IMR-90 (cell line): ENCODE measurements around the gene SLC6A6.

Experiments used
- FOS ChIP-seq: fragments of 150-350 bp; IDR thresholded peaks from 2 replicates; pipeline ENCODE4 v1.6.1; 2016; ENCODE audit warnings: low read depth, low read length
- MAZ ChIP-seq: IDR thresholded peaks from 2 replicates; pipeline ENCODE4 v1.6.1; 2012; ENCODE audit warnings: low read depth, mild to moderate bottlenecking, low read length, improper control_type of control experiment, moderate library complexity, borderline replicate concordance
- MXI1 ChIP-seq: IDR thresholded peaks from 2 replicates; pipeline ENCODE4 v1.6.1; 2012; ENCODE audit warnings: low read depth, mild to moderate bottlenecking, low read length, moderate library complexity, borderline replicate concordance
- NFE2L2 ChIP-seq: fragments of 150-350 bp; IDR thresholded peaks from 2 replicates; pipeline ENCODE4 v1.6.1; 2016; ENCODE audit warnings: low read depth, mild to moderate bottlenecking, low read length
- POLR2A ChIP-seq: IDR thresholded peaks from 2 replicates; pipeline ENCODE4 v1.6.1; 2012; ENCODE audit warnings: mild to moderate bottlenecking, low read depth, low read length
- RAD21 ChIP-seq: IDR thresholded peaks from 2 replicates; pipeline ENCODE4 v1.6.1; 2012; ENCODE audit warnings: low read length, improper control_type of control experiment
- SMC3 ChIP-seq: fragments of 150-350 bp; IDR thresholded peaks from 2 replicates; pipeline ENCODE4 v1.6.1; 2016; ENCODE audit warnings: low read depth, mild to moderate bottlenecking, antibody characterized with exemption, low read length, moderate library complexity
- TF ChIP-seq, protein P1 (sequence below): conservative IDR thresholded peaks from 2 replicates; pipeline ENCODE4 v1.5.1; 2012; ENCODE audit warnings: mild to moderate bottlenecking, low read depth, low read length, improper control_type of control experiment
- TF ChIP-seq, protein P2 (sequence below): fragments of 150-350 bp; IDR thresholded peaks from 2 replicates; pipeline ENCODE4 v1.6.1; 2017; ENCODE audit warnings: mild to moderate bottlenecking, antibody characterized with exemption, low read length, low read depth

GRCh38 chr3:14424711-14425580 lies 22.5 kb downstream of the SLC6A6 start:
- TF ChIP-seq, protein P1, sequence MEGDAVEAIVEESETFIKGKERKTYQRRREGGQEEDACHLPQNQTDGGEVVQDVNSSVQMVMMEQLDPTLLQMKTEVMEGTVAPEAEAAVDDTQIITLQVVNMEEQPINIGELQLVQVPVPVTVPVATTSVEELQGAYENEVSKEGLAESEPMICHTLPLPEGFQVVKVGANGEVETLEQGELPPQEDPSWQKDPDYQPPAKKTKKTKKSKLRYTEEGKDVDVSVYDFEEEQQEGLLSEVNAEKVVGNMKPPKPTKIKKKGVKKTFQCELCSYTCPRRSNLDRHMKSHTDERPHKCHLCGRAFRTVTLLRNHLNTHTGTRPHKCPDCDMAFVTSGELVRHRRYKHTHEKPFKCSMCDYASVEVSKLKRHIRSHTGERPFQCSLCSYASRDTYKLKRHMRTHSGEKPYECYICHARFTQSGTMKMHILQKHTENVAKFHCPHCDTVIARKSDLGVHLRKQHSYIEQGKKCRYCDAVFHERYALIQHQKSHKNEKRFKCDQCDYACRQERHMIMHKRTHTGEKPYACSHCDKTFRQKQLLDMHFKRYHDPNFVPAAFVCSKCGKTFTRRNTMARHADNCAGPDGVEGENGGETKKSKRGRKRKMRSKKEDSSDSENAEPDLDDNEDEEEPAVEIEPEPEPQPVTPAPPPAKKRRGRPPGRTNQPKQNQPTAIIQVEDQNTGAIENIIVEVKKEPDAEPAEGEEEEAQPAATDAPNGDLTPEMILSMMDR: no peak
- TF ChIP-seq POLR2A (no peak), RAD21 (no peak), SMC3 (no peak), MAZ (no peak), FOS (no peak), MXI1 (no peak), NFE2L2 (no peak)
- TF ChIP-seq, protein P2, sequence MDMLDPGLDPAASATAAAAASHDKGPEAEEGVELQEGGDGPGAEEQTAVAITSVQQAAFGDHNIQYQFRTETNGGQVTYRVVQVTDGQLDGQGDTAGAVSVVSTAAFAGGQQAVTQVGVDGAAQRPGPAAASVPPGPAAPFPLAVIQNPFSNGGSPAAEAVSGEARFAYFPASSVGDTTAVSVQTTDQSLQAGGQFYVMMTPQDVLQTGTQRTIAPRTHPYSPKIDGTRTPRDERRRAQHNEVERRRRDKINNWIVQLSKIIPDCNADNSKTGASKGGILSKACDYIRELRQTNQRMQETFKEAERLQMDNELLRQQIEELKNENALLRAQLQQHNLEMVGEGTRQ: no peak
